HG03439 (cell line): ENCODE measurements around the gene PIP5K1B.
"Not testable (repeated sequence)": the region's sequence is repeated elsewhere in the genome, so short reads cannot be mapped to it uniquely, and the experiment has no call there.

Source experiments
- ATAC-seq: cut with Tn5 transposase; IDR thresholded peaks from one replicate; pipeline ENCODE4 v1.9.1; 2021; ENCODE audit warnings: mild to moderate bottlenecking, moderate library complexity; ENCODE audit not compliant: unreplicated experiment

PIP5K1B gene

DNA sequence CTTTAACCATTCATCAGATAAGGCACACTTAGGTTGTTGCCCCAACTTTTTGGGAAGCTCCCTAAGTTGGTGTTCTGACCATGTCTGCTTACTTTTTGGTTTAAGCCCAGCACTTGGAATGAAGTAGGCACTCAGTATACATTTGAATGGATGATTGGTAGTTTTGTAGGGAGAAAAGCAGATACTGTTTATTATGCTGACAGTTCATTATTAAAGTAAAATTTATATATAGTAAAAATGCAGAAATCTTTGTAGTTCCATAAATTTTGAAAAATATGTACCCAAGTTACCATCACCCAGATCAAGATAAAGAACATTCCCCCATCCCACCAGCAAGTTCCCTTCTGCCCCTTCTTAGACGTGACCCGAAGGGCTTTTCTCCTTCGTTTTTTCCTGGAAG is 273.5 kb downstream of the PIP5K1B start:
- no peak for ATAC-seq

DNA sequence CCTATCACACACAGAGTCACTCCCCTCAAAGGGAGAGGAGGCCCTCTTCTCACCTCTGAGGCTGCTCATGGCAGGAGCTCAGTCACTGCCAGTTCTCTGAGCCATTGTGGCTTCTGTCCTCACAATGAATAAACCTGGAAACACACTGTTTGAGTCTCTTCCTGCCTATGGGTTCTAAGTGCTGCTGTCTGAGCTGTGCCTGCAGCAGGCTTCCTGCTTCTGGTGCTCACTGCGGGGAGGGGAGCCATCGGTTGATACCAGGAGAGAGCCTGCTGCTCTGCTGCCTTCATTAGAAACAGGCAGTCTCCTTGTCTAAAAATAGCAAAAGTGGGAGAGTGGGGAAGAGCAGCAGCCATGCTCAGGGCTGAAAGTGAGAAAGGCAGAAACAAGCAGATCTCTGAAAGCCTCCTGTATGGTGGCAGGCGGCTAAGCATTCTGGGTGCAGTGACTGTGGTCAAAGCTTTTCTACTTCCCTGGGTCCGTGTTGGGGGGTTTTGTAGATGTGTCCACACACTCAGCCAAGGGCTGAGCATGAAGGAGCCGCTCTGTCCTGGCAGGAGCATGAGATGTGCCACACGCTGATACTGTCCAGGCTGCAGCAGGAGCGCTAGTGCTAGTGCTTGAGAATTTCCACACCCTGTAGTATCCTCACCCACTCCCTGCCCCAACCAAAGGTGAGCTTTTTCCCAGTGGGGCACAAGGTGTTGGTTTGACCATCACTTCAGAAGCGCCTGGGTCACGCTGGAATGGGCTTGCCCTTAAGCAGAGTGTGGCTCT is 274.7 kb downstream of the PIP5K1B start:
- ATAC-seq, result no peak

DNA sequence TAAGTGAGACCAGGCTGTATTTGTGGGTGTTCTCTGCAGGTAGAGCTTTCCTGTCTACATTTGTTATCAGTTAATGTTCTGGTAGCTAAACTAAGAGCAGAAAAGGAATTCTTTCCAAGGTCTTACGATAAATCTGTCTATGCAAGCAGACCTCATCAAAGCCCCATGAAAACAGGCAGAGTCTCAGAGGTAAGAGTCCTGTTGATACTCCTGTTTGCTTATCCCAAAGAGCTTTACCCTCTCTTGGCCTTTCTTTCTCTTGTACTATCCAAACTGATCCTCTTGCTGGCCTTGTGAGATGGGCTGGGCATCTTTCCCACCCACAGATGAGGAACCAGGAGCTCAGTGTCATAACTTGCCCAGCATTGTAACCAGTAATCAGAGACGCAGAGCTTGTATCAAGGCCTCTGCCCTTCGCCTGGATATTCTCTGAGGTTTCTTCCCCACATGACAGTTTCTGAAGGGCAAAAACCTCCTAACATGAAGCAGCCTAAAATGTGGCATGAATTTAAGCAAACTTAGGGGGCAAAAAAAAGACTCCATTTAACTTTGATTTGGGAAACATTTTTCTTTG is 275.4 kb downstream of the PIP5K1B start:
- ATAC-seq, result no peak

DNA sequence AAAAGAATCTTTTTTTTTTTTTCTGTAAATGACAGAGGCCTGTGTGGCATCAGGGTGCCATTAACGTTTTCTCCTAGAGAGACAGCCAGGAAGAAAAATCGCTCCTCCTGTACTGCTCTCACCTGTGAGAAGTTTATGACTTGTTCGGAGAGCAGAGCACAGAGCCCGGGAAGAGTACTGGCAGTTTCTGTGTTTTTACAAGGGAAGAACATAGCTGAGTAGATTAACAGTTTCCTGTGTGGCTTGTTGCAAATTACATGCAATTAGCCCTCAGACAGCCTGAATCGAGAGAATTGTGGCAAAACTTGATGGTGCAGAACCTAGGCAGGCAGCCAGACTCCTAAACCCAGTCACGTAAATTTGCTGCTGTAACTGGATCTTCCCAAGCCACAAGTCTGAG is 276.7 kb downstream of the PIP5K1B start:
- no peak for ATAC-seq

DNA sequence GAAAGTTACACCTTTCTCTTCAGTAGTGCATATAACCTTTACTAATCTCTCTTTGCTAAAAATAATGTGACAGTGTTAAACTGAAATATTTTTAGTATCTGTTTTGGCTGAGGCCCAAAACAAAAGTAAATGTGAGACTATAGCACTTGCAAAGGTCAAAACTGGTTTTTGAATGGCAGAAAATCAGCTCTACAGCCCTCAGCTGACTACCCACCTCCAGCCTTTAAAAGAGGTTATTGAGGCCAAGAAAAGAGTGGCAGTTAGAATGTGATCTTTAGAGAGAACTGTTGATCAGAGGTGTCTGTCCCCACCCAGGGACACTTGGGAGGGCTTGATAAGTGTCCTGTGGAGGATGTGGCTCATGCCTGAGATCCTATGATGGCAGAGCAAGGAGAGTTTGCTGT is 278.0 kb downstream of the PIP5K1B start:
- peak; percentile 59 for ATAC-seq

DNA sequence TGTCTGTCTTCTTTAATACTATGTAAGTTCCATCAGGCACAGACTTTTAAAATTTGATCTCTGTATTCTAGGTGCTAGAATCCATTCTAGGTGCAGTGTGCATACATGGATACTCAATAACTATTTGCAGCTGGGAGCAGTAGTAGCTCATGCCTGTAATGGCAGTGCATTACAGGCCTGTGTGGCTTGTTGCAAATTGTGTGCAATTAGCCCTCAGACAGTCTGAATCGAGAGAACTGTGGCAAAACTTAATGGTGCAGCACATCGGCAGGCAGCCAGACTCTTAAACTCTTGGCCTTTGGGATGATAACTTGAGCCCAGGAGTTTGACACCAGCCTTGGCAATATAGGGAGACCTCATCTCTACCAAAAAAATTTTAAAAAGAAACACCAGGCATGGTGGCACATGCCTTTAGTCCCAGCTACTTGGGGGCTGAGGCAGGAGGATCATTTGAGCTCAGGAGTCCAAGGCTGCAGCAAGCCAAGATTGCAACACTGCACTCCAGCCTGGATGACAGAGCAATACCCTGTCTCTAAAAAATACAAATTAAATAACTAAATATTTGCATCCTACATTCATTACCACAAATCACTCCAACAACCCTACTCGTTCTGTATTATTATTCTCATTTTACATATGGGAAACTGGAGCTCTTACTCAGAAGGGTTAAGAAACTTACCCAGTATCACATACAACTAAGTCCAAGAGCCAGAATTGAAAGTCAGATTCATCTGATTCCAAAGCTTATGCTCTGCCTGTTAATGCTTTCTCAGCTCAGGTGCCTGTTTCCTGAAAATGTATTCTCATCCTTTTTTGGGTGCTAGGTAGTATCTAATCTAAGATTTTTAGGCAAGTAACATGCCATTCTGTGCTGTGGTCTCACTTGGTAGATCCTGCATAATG is 278.7 kb downstream of the PIP5K1B start:
- no peak for ATAC-seq

DNA sequence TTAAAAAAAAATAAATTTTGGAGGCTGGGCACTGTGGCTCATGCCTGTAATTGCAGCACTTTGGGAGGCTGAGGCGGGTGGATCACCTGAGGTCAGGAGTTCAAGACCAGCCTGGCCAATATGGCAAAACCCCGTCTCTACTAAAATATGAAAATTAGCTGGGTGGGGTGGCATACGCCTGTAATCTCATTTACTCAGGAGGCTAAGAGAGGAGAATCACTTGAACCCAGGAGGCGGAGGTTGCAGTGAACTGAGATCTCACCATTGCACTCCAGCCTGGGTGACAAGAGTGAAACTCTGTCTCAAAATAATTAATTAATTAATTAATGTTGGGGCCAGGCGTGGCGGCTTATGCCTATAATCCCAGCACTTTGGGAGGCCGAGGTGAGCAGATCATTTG is 281.9 kb downstream of the PIP5K1B start:
- not testable (repeated sequence) for ATAC-seq

DNA sequence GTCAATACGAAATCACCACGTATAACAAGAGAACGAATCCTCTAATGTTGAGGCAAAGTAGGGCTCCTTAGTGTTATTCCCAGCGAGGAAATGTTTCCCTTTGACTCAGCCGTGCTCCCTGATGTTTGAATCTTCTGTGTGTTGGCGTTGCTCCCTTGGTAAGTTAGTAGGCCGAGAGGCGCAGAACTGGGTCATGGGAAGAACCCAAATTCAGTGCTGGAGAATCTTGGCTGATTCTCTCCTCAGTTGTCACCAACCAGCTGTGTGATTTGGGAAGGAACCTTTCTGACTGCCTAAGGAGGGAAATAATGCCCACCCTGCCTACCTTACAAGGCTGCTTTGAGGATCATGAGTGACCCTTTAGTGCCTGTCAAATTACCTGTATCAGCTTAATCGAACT is 286.4 kb downstream of the PIP5K1B start:
- ATAC-seq, result no peak

DNA sequence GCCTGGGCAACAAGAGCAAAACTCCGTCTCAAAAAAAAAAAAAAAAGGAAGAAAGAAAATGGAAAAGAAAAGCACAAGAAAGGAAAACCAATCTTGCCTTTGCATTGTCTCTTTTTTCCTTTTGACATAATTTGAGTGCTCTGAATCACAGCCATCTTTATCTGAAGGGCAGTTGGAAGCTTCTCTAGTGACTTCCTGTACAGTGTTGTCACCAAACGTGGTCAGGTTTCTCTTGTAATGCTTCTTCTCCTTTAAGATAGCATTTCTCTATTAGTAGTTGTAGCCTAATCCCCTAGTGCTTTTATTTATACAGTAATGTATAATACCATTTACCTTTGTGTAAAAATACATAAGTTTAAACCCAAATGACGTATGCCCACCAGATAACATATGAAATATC is 290.7 kb downstream of the PIP5K1B start:
- ATAC-seq, result no peak

DNA sequence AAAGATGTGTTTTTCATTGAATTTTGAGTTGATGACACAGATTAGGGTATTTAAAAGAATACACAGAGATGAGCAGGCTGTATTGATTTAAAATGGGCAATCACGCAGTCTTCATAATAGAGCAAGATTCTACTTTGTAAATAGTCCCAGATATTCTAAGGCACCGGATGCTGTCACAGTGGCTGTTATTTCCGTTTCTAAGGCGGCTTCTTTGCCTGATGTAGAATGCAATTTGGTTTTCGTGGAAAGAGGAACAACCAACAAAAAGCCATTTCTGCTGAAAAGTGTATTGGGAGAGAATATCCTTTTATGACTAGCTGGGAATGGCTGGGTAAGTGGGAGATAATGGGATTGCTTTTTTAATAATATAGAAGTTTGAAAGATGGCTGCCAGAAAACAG is 291.4 kb downstream of the PIP5K1B start:
- no peak for ATAC-seq

DNA sequence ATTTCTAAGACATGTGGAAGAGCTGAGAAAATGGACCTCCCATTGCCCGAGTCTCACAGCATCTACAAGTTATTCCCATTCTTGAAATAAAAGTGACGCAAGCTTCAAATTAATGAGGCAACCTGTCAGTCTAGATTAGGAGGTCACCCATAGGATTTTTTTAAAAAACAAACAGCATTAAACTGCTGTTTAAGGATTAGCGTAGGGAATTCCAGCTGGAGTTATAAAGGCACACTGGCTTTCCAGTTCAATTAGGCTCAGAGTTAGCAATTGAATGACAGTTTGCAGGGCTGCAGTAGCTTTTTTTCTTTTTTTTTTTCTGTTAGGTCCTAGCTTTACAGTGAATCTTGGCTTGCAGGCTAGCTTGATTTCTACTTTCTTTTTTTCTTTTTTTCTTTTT is 292.6 kb downstream of the PIP5K1B start:
- ATAC-seq, result no peak

DNA sequence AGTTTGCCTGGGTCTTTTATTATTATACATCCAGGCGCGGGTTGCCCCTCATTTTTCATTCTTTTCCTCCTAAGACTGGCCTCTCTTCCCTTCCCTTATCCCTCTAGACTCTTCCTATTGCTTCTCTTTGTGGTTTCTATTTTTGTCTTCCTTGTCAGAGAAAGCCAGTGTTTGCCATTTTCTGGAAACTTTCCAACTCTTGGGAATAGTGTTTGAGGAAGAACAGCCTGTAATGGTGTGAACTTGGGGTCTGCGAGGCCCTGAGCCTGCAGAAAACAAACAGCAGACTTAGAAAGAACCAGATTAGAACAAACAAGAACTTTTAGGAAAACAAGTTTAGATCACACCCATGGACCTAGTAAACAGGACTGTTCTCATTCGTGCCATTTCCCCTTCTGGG is 293.3 kb downstream of the PIP5K1B start:
- ATAC-seq, result no peak

DNA sequence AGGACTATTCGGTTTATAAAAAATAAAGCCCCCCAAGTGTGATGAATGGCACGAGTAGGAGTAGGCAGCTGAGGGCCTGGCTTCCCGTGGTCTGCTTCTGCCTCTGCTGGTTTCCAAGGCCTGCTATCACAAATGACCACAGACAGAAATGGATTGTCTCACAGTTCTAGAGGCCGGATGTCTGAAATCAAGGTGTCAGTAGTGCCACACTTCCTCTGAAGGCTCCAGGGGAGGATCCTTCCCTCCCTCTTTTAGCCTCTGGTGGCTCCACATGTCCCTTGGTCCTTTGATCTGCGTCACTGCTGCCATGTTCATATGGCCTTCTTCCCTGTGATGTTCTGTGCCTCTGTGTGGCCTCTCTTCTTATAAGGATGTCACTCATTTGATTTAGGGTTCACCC is 293.8 kb downstream of the PIP5K1B start:
- no peak for ATAC-seq

DNA sequence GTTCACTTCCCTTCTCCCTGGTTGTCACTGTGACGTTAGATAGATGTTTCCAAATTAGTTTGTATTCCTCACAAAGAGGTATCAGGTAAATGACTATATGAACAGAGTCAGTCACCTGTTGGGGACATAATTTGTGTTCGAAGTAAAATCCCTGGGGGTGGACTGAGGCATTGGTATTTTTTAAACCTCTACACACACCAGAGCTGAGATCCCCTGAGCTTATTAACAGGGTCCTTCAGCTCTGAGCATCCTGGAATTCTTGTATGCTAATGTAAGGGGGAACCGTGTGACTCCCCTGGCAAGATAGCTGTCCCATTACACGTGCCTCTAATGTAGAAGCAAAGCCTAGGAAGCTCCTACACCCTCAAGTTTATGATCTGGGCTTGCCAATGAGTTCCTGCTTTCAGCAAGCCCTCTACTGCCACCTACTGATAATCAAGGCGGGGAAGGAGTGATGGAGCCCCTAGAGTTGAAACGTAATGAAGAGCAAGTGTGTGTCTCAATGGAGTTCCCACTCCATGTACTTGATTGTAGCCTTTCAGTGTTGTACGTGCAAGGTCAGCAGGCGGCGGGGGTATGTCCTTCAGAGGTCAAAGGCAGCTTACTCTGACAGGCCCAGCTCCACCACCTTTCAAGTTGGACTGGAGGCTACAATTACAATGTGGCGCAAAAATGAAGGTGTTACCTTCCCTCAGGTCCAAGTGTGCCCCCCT is 294.5 kb downstream of the PIP5K1B start:
- ATAC-seq, result peak; percentile 88

DNA sequence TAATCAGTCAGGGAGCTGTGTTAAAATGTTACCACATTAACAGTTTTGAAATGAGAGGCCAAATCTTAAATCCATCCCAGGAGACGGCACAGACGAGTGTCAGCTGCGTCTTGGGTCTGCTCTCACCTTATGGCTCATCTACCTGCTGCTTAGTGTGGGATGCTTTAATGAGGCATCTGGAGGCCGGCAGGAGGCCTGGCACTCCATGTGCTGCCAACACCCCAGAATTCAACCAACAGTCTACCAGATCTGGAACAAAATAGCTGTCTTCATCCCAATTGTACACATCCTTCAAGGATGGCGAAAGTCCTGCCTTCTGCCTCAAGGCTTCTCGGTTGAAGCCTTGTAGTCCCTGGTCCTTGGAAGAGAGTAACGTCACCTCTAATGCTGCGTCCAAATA is 296.9 kb downstream of the PIP5K1B start:
- no peak for ATAC-seq

DNA sequence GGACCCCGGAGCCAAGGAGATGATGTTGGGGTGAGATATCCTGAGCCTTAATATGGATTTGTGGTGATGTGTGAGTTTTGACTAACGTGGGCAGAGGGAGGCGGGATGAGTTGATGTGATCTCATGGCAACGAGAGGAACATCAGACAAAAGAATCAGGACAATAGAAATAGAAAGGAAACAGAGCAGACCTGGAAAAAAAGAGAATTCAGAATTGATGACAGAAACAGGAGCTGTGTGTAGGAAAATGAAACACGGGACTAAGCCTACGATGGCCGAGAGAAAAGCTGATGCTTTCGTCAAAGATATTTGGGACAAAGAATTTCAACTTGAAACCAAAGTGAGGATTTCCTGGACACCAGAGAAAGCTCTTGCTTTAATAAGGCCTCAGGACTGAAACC is 298.0 kb downstream of the PIP5K1B start:
- ATAC-seq, result no peak

DNA sequence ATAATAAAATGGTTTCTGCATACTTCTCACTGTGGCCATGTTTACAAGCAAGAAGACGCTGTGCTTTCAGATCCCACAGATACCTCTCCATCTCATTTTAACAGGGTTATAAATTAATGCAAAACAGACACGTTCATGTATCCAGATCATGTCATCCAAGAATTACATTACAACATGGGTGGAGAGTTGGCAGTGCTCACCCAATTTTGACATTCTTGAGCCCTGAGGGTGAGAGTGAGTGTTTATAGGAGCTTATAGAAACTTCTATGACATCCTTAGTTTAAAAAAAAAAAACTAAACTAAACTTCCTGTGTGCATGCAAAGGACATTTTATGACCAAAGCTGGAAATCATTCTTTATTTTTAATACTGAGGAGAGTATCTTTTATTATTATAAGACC is 299.8 kb downstream of the PIP5K1B start:
- no peak for ATAC-seq

DNA sequence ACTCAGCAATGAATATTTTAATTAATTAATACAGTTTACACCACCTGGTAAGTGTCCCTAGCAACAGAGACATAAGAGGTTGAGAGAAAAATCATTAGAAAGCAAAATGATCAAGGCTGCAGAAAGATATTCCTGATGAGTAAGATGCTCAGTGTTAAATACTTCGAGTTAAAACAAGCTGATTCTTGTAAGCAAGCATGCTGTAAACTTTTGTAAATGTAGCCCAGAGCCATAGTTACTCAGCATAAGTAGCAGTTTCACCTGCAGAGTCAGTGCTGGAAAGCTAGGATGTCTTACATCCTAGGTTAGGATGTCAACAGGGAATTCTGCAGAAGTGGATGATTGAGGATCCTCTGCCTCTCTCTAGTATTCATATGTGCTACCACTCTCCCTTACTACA is 304.7 kb downstream of the PIP5K1B start:
- ATAC-seq, result no peak

DNA sequence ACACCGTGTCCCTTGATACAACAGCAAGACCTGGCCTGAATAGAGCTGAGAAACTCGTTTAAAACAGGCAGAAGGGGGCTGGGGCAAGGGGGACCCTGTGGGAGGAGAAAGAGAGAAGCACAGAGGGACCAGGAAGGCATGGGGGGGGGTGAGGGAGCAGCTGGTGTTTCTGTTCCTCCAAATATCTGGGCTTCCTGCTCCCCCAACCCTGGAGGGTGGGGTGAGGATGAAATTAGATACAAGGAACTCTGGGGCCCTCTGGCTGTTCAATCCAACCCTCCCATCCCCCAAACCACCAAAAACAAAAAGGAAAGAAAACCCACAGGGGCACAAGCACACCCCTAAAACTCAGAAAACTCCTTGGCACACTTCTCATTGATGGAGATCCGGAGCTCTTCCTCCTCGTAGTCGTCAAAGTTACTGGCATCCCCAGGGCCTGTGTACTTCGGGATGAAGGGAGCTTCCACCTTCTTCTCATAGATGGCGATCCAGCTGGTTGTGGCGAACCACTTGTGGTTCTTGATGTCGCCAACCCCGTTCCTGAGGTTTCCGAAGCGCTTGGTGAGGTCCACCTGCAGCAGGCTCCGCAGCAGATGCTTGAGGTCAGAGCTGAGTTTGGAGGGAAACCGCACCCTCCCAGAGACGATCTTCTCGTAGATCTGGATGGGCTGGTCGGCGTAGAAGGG is 307.8 kb downstream of the PIP5K1B start:
- ATAC-seq, result no peak

DNA sequence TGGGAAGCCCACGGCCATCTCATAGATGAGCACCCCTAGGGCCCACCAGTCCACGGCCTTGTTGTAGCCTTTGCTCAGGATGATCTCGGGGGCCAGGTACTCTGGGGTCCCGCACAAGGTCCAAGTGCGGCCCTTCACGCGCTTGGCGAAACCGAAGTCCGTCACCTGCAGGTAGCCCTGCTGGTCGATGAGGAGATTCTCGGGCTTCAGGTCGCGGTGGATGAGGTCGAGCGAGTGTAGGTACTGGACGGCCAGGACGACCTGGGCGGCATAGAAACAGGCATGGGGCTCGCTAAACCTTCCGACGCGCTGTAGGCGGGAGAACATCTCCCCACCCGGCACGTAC is 308.3 kb downstream of the PIP5K1B start:
- no peak for ATAC-seq

DNA sequence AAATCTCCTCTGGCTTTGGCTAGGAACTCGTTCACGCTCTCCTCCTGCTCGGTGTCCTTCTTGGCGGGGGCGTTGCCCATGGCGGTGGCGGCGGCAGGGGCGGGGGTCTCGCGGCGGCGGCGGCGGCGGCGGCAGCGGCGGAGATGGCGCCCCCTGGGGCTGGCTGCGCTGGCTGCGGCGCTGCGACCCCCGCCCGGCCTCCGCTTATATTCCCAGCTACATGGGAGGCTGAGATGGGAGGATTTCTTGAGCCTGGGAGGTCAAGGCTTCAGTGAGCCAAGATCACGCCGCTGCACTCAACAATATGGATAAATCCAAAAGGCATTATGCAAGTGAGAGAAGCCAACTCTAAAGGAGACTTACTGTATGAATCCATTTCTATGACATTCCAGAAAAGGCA is 309.0 kb downstream of the PIP5K1B start, which contains the start of gene PRKACG:
PRKACG (minus strand) TSS at position 101 of the 400 bp plus-strand sequence; CDS start at position 80, 21 bp downstream.
- ATAC-seq, result no peak
